NCI-H524 (cell line): Measurements from ENCODE around the gene MXRA8.
A peak's percentile ranks its signal among the peaks of the same experiment; 100 is the strongest.
"Not testable (repeated sequence)": the region's sequence is repeated elsewhere in the genome, so short reads cannot be mapped to it uniquely, and the experiment has no call there.

Source experiments
- DNase-seq, 2 experiments: peaks; one replicate each; lab custom pipeline; 2025; lab: John Stamatoyannopoulos, UW

MXRA8 gene, protein sequence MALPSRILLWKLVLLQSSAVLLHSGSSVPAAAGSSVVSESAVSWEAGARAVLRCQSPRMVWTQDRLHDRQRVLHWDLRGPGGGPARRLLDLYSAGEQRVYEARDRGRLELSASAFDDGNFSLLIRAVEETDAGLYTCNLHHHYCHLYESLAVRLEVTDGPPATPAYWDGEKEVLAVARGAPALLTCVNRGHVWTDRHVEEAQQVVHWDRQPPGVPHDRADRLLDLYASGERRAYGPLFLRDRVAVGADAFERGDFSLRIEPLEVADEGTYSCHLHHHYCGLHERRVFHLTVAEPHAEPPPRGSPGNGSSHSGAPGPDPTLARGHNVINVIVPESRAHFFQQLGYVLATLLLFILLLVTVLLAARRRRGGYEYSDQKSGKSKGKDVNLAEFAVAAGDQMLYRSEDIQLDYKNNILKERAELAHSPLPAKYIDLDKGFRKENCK

GRCh38 chr1:1358433-1359271 is at the start of gene MXRA8:
TSS of gene MXRA8 (minus strand) at chr1:1358555. CDS start at chr1:1358504, 51 bp downstream.
- DNase-seq: no peak

GRCh38 chr1:1407636-1408318 is 49.4 kb upstream of the MXRA8 start:
- no peak for DNase-seq

DNA sequence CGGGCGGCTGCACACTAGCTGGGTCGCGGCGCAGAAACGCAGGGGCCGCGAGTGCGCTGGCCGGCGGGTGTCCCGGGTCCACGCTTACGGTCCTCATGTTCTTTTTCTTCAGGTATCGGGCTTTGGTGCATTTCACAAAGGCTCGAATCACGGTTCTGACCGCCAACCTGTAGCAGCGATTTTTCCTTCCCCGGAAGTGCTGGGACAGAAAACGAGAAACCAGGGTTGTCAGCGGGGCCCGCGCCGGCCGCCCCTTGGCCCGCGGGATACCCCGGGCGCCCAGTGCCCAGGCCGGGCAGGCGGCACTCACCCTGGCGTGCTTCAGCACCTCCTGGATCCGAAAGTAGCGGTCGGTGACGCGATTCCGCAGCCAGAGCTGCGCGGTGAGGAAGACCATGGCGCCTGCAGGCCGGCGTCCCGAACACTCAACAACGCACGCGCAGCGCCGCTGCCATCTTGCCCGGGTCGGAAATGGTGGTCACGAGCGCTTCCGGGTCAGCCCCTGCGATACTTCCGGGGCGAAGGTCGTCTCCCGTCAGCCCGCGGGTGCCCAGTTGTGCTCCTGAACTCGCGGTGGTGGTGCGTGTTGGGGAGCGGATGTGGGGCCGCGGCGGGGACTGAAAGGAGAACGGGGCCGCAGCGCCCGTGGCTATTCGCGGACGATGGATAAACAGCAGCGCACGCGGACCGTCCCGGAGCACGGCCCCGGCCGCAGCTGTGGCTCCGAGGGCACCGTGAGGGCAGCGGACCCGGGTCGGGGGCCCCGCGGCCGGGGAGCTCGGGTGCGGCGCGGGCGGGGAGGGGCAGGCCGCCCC is 48.7 kb upstream of the MXRA8 start, which contains the start of gene MRPL20:
Gene MRPL20 (minus strand): TSS at position 473 of the 815 bp plus-strand sequence. CDS start 76 bp downstream, at position 397.
- peak; percentile 63 to 89 for DNase-seq

- no peak for DNase-seq
Observed at GRCh38 chr1:1406101-1406820, 47.9 kb upstream of the MXRA8 start.

- DNase-seq: no peak
Observed at GRCh38 chr1:1403653-1404052, 45.3 kb upstream of the MXRA8 start.

GRCh38 chr1:1402901-1403392 is 44.6 kb upstream of the MXRA8 start:
- not testable (repeated sequence) for DNase-seq

- peak; percentile 17 to 42 for DNase-seq
Observed at GRCh38 chr1:1402072-1402900, 43.9 kb upstream of the MXRA8 start.

DNA sequence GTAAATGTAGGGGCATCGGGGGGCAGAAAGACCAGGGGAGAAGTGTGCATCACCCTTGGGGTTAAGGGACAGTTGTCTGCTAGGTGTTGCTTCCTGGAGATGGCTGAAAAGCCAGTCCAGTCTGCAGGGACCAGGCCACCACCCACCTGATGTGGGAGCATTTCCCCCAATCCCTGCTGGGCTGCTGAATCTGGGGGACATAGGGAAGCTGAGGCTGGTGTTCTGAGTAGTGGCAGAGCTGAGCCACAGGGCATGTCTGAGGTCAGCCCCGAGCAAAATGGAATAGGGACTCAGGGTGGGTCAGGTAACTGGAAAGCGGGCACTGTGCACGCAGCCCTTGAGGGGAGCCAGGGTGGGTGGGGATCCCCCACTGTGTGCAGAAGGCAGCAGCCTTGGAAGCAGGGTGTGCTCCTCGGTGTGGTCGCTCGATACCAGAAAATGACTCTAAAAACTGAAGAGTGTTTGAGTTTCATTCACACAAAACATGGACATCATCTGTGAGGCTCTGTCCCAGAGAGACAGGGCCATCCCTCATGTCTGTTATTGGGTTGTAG is 43.2 kb upstream of the MXRA8 start:
- no peak for DNase-seq

GRCh38 chr1:1400576-1401456 is 42.5 kb upstream of the MXRA8 start:
- no peak for DNase-seq

DNA sequence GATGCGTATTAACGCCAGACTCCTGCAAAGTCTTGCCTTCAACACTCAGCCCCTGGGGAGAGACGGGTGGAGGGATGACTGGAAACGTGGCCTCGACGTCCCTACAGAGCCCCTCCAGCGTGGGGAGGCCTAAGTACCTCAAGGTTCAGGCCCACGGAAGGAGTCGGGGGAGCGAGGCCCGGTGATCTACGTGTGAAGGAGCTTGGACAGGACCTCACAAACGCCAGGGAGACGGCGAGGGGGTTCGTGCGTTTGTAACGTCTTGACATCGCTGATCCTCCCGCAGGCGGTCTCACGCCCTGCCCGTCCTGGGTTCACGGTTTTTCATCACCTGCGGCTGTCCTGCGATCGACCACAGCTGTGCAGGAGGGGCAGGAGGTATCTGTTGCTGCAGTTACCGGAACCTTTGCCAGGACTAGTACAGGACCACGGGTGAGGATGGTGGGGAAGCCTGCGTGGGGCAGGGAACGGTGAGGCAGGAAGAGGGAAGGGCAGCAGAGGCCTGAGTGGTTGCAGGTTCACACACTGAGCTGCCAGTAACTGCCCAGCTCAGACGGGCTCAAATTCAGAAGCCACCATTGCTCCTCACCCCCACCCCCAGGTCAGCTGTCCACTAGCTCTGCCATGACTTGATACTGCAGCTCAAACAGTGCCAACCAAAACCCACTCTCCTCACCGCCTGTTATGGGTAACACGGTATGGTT is 41.7 kb upstream of the MXRA8 start:
- DNase-seq: no peak

- DNase-seq: peak; percentile 90 to 95
Observed at GRCh38 chr1:1399187-1399871, 41.0 kb upstream of the MXRA8 start, which contains the start of gene CCNL2. TSS of gene CCNL2 (minus strand) at chr1:1399335. CDS start at chr1:1399306, 29 bp downstream.

- DNase-seq: no peak
Observed at GRCh38 chr1:1398677-1399186, 40.4 kb upstream of the MXRA8 start.

- DNase-seq: no peak
Observed at GRCh38 chr1:1397839-1398523, 39.6 kb upstream of the MXRA8 start.

DNA sequence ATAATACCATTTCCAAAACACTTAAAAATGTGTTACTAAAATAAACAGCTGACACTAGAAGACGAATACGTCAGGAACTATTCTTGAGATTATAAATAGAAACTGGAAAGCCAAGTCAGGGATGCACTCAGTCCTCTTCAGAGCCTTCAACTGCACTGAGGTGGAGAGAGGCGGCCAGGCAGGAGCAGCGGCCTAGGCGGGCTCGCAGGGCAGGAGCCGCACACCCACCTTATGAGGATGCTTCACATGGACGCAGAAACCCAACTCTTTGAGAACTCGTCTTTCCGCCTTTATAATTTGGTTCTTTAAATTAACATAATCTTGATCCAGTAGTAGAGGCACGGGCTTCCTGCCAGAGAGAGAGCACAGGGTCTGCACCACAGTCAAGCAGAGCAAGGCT is 36.8 kb upstream of the MXRA8 start:
- DNase-seq: no peak

DNA sequence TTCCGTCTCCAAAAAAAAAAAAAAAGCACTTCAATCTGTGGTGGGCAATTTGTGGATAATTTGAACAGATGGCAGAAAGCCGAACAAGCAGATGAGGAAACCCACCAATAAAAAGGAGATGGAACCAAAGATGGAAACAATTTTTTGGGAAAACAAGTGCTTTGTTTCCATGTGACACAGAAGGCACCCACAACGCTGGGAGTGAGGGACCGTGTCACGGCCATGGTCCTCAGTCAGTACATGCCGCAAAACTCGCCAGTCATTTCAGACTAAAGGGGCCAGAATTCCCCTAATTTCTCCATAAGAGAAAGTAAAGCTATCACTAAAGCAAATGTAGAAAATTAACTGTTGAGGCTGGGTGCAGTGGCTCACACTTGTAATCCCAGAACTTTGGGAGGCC is 35.8 kb upstream of the MXRA8 start:
- DNase-seq: no peak

DNA sequence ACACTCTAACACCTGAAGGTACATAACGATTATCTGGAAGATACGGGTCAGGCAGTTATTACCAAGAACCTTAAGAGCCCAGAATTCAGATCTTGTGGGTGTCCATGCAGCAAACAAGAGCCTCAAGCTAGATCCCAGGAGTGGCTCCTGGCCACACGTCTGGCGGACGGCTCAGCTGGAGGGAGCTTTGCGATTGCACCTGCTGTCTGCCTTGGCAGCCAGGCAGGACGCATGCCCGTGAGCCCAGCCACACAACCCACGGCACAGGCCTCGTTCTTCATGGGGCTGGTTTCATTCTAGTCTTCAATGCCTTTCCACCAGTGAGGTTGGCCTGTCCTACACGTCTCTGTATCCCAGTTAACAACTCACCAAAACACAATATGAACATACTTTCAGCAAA is 35.1 kb upstream of the MXRA8 start:
- no peak for DNase-seq
